ENCODE measurements around the gene FOXD1. TPM values are rescaled to one million over a fixed set of nuclear protein-coding genes. Genes with fewer than 3 reads are reported as not detected.

Gene FOXD1
- total and polyA plus RNA-seq, 9 of the 15 experiments (the other 6 are each of a cell fraction or from before 2014, with no cell fraction given): 0.03 to 0.40 (median 0.10) TPM; not detected in 4

DNA sequence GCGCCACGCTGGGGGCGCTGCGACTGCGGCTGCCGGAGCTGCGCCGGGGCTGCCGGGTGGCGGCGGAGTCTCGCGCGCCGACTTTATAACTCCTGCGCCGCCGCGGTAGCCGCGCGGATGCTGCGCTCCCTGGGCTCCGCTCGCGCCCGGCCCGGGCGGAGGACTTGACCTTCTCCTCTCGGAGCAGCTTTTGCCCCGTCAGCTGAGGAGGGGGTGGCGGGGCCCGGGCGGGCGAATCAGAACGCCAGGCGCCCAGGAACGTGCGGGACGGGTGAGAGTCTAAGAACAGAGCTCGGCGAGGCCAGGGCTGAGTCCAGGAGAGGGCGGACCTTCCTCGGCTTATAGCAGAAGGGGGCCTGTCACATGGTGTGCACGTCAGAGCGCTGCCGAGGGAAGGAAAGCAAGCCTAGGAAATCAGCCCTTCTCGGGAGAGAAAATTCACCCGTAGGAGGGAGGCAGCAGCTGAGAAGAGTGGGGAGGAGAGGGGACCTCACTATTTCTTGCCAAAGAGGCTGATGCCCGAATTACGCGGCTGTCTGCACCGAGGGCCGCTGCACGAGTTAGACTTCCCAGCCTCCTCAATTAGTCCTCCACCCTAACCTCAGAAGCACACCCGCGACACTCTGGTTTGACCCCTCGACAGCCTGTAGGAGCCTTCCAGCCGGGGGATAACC lies at the start of gene FOXD1 (continued):
- TF ChIP-seq FOSL1 (tag; conservative IDR thresholded peaks at IDR 0.05) (no peak), ASH1L (IDR thresholded peaks at IDR 0.05; ENCODE audit: borderline replicate concordance, low read depth, partially characterized antibody) (no peak), SNAPC5 (CRISPR knock-in tag; IDR thresholded peaks at IDR 0.05) (no peak), ZNF551 (CRISPR knock-in tag; IDR thresholded peaks at IDR 0.05) (no peak), GTF2F1 (IDR thresholded peaks at IDR 0.05; ENCODE audit: low read depth, low read length) (no peak), NFIX (CRISPR knock-in tag; IDR thresholded peaks at IDR 0.05; ENCODE audit: low read depth) (no peak), RBM14 (IDR thresholded peaks at IDR 0.05; ENCODE audit: borderline replicate concordance, insufficient read depth, low read depth, low read length) (no peak), GTF2A2 (tag; IDR thresholded peaks at IDR 0.05) (no peak), NFYB (IDR thresholded peaks at IDR 0.05; ENCODE audit: extremely low read depth, insufficient read length) (no peak), ERF (CRISPR knock-in tag; IDR thresholded peaks at IDR 0.05) (no peak), RAD21 (CRISPR knock-in tag; conservative IDR thresholded peaks at IDR 0.05 in 1 of 2, IDR thresholded peaks at IDR 0.05 in 1 of 2) (0 out of 4 replicates have a peak, but pooled peaks of 1 of the 2 experiments have one; percentile 4), ZNF639 (CRISPR knock-in tag; conservative IDR thresholded peaks at IDR 0.05 in 1 of 2, IDR thresholded peaks at IDR 0.05 in 1 of 2) (no peak), RFX5 (IDR thresholded peaks at IDR 0.05; ENCODE audit: low read depth, low read length) (no peak), ZNF347 (CRISPR knock-in tag; IDR thresholded peaks at IDR 0.05; ENCODE audit: low read depth) (no peak), DIDO1 (tag; IDR thresholded peaks at IDR 0.05; ENCODE audit: low read depth) (no peak), ZNF785 (CRISPR knock-in tag; IDR thresholded peaks at IDR 0.05) (no peak), SLC30A9 (CRISPR knock-in tag; IDR thresholded peaks at IDR 0.05) (no peak), TOE1 (IDR thresholded peaks at IDR 0.05; ENCODE audit: borderline replicate concordance) (0 out of 2 replicates have a peak, but pooled peaks have one; percentile 20), TOE1 (CRISPR knock-in tag; IDR thresholded peaks at IDR 0.05; ENCODE audit: borderline replicate concordance, low read depth) (no peak), EP400 (IDR thresholded peaks at IDR 0.05) (no peak), BRCA1 (IDR thresholded peaks at IDR 0.05) (no peak), BRCA1 (CRISPR knock-in tag; IDR thresholded peaks at IDR 0.05) (no peak)
- TF ChIP-seq, protein P1, sequence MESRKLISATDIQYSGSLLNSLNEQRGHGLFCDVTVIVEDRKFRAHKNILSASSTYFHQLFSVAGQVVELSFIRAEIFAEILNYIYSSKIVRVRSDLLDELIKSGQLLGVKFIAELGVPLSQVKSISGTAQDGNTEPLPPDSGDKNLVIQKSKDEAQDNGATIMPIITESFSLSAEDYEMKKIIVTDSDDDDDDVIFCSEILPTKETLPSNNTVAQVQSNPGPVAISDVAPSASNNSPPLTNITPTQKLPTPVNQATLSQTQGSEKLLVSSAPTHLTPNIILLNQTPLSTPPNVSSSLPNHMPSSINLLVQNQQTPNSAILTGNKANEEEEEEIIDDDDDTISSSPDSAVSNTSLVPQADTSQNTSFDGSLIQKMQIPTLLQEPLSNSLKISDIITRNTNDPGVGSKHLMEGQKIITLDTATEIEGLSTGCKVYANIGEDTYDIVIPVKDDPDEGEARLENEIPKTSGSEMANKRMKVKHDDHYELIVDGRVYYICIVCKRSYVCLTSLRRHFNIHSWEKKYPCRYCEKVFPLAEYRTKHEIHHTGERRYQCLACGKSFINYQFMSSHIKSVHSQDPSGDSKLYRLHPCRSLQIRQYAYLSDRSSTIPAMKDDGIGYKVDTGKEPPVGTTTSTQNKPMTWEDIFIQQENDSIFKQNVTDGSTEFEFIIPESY (CRISPR knock-in tag; IDR thresholded peaks at IDR 0.05): no peak
- TF ChIP-seq, protein P2, sequence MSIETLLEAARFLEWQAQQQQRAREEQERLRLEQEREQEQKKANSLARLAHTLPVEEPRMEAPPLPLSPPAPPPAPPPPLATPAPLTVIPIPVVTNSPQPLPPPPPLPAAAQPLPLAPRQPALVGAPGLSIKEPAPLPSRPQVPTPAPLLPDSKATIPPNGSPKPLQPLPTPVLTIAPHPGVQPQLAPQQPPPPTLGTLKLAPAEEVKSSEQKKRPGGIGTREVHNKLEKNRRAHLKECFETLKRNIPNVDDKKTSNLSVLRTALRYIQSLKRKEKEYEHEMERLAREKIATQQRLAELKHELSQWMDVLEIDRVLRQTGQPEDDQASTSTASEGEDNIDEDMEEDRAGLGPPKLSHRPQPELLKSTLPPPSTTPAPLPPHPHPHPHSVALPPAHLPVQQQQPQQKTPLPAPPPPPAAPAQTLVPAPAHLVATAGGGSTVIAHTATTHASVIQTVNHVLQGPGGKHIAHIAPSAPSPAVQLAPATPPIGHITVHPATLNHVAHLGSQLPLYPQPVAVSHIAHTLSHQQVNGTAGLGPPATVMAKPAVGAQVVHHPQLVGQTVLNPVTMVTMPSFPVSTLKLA (conservative IDR thresholded peaks at IDR 0.05): peak in 1 of 2 experiments; percentile 32; a peak in 1 of 4 replicates

Data from K562 (cell line).